ENCODE results near the gene CAPN12.

CAPN12 gene

DNA sequence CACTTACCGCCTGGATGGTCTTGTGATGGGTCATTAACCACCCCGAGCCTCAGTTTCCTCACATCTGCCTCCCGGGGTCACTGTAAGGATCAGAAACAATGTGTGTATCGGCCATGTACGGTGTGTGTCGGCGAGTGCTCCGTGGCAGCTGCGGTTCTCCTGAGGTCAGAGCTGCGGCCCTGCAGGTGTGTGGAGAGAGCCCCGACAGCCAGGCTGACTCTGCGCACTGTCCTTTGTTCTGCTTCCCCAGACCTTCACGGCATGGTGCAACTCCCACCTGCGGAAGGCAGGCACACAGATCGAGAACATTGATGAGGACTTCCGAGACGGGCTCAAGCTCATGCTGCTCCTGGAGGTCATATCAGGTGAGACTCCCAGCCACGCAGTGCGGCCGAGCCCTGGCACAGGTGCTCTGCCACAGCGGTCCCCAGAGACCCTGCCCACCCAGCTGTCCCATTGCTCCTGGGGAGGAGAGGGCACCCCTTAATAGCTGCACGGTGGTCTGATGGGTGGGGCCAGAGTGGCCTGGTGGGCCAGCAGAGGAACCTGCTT lies 43.8 kb downstream of the CAPN12 start:
- TF ChIP-seq SIN3A (IDR thresholded peaks at IDR 0.05; ENCODE audit: borderline replicate concordance, insufficient read depth, low read length) = no peak
- no peak for TF ChIP-seq TAF1 (IDR thresholded peaks at IDR 0.05; ENCODE audit: borderline replicate concordance, insufficient read depth, low read length)
- TF ChIP-seq, protein P1, sequence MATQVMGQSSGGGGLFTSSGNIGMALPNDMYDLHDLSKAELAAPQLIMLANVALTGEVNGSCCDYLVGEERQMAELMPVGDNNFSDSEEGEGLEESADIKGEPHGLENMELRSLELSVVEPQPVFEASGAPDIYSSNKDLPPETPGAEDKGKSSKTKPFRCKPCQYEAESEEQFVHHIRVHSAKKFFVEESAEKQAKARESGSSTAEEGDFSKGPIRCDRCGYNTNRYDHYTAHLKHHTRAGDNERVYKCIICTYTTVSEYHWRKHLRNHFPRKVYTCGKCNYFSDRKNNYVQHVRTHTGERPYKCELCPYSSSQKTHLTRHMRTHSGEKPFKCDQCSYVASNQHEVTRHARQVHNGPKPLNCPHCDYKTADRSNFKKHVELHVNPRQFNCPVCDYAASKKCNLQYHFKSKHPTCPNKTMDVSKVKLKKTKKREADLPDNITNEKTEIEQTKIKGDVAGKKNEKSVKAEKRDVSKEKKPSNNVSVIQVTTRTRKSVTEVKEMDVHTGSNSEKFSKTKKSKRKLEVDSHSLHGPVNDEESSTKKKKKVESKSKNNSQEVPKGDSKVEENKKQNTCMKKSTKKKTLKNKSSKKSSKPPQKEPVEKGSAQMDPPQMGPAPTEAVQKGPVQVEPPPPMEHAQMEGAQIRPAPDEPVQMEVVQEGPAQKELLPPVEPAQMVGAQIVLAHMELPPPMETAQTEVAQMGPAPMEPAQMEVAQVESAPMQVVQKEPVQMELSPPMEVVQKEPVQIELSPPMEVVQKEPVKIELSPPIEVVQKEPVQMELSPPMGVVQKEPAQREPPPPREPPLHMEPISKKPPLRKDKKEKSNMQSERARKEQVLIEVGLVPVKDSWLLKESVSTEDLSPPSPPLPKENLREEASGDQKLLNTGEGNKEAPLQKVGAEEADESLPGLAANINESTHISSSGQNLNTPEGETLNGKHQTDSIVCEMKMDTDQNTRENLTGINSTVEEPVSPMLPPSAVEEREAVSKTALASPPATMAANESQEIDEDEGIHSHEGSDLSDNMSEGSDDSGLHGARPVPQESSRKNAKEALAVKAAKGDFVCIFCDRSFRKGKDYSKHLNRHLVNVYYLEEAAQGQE (IDR thresholded peaks at IDR 0.05; ENCODE audit: insufficient read depth in 1 of 2, low read depth in 2 of 2, low read length in 2 of 2) = no peak
- no peak for TF ChIP-seq POLR2AphosphoS5 (IDR thresholded peaks at IDR 0.05; ENCODE audit: low read depth, low read length)
- TF ChIP-seq FOXP2 (optimal IDR thresholded peaks at IDR 0.05; ENCODE audit: borderline replicate concordance, extremely low read depth, extremely low read length, insufficient read depth) = no peak

DNA sequence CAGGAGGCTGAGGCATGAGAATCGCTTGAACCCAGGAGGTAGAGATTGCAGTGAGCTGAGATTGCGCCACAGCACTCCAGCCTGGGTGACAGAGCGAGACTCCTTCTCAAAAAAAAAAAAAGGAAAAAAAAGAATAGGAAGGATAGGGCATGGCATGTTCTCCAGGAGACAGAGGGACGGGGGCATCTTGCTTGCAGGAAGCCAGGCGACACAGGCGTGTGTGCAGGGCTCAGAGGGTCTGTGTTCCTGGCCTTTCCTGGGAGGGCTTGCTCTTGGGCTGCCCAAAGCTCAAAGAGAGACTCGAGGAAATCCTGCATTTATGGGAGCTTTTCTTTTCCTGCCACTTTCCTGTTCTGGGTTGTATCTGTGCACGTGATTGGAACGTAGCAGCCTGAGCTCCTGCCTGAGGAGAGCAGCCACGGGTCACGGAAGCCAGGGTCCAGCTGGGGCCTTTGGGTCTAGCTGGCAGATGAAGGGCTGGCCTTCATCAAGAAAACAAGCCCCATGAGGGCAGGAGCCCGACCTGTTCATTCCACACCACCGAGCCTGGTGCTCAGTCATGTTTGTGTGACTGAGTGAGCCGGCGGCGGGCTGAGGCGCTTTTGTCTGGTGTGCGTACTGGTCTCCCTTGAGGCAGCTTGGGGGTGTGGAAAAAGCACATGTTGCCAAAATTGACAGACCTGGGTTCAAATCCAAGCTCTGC lies 44.5 kb downstream of the CAPN12 start:
- TF ChIP-seq TAF1 (IDR thresholded peaks at IDR 0.05; ENCODE audit: borderline replicate concordance, insufficient read depth, low read length) (no peak), SIN3A (IDR thresholded peaks at IDR 0.05; ENCODE audit: borderline replicate concordance, insufficient read depth, low read length) (no peak), FOXP2 (optimal IDR thresholded peaks at IDR 0.05; ENCODE audit: borderline replicate concordance, extremely low read depth, extremely low read length, insufficient read depth) (no peak), POLR2AphosphoS5 (IDR thresholded peaks at IDR 0.05; ENCODE audit: low read depth, low read length) (no peak)
- TF ChIP-seq, protein P1 (IDR thresholded peaks at IDR 0.05; ENCODE audit: insufficient read depth in 1 of 2, low read depth in 2 of 2, low read length in 2 of 2) = no peak

DNA sequence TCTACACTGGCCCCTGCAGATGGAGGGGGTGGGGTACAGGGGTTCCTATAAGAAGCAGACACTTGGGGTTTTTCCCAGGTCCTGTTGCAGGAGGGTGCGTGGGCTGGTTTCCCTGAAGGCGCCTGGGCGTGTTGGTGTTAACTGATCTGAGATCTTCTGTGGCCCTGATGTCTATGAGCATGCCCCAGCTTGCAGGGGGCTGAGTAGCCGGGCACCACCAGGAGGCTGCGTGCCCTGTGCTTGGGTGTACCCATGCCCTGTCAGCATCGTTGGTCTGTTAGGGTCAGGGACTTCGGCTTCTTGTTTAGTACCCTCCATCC lies 45.3 kb downstream of the CAPN12 start:
- TF ChIP-seq SIN3A (IDR thresholded peaks at IDR 0.05; ENCODE audit: borderline replicate concordance, insufficient read depth, low read length) (no peak), TAF1 (IDR thresholded peaks at IDR 0.05; ENCODE audit: borderline replicate concordance, insufficient read depth, low read length) (no peak), FOXP2 (optimal IDR thresholded peaks at IDR 0.05; ENCODE audit: borderline replicate concordance, extremely low read depth, extremely low read length, insufficient read depth) (no peak), POLR2AphosphoS5 (IDR thresholded peaks at IDR 0.05; ENCODE audit: low read depth, low read length) (no peak)
- TF ChIP-seq, protein P1 (IDR thresholded peaks at IDR 0.05; ENCODE audit: insufficient read depth in 1 of 2, low read depth in 2 of 2, low read length in 2 of 2) = no peak

DNA sequence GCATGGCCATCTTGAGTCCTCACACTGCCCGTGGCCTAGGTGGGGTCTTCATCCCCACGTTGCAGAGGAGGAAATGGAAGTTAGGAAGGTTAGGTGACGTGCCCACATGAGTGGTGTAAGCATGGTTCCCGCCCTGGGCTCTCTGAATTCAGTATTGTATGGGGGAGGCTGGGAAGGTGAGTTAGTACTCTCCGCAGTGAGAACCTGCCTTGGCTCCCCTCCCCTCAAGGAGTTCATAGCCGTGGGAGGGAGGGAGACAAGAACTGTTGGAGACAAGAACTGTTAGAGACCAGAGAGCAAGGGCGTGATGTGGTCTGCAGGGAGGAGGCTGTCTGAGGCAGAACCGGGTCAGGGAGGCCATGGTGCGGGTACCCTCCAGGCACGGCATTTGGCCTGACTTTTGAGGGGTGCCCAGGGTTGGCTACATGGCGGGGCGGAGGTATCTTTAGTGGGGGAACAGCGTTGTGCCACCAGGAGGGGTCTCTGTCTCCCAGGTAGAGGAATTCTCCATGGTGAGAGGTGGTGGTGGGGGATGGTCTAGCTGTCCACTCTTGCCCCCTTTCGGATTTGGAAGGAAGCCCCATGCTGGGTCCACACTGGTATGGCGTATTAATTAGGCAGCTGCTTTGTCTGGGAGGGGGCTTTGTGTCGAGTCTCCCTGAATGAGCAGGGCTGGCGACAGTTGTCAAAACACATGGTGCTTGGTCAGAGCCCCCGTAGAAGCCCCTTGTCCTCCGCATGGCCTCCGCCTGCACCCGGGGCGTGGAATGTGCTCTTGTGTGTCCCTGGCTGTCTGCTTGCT lies 45.8 kb downstream of the CAPN12 start:
- TF ChIP-seq, protein P1 (IDR thresholded peaks at IDR 0.05; ENCODE audit: insufficient read depth in 1 of 2, low read depth in 2 of 2, low read length in 2 of 2) = no peak
- no peak for TF ChIP-seq SIN3A (IDR thresholded peaks at IDR 0.05; ENCODE audit: borderline replicate concordance, insufficient read depth, low read length)
- no peak for TF ChIP-seq TAF1 (IDR thresholded peaks at IDR 0.05; ENCODE audit: borderline replicate concordance, insufficient read depth, low read length)
- TF ChIP-seq FOXP2 (optimal IDR thresholded peaks at IDR 0.05; ENCODE audit: borderline replicate concordance, extremely low read depth, extremely low read length, insufficient read depth) = no peak
- no peak for TF ChIP-seq POLR2AphosphoS5 (IDR thresholded peaks at IDR 0.05; ENCODE audit: low read depth, low read length)

Measured in PFSK-1 (cell line).